ENCODE results near the gene LRRK1.

DNA sequence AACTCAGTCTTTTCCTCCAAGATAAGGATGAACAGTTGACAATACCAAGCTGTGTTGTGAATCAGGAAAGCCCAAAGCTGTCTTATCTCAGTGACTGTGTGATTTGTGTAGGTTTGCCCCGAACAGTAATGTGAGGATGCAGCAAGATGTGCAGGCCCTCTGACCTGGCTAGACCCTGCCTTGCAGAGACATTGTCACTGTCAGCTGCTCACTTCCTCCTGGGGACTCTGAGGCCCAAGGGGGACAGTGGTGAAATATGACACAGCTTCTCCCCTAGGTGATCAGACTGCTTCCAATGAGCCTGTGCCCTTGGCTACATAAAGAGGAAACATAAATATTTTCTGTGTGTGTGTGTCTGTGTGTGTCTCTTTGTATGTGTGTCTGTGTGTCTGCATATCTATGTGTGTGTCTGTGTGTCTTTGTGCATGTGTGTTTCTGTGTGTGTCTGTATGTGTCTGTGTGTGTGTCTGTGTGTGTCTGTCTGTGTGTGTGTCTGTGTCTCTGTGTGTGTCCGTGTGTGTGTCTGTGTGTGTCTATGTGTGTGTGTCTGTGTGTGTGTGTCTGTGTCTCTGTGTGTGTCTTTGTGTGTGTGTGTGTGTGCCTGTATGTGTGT is 21.7 kb downstream of the LRRK1 start:
- TF ChIP-seq, protein P1, sequence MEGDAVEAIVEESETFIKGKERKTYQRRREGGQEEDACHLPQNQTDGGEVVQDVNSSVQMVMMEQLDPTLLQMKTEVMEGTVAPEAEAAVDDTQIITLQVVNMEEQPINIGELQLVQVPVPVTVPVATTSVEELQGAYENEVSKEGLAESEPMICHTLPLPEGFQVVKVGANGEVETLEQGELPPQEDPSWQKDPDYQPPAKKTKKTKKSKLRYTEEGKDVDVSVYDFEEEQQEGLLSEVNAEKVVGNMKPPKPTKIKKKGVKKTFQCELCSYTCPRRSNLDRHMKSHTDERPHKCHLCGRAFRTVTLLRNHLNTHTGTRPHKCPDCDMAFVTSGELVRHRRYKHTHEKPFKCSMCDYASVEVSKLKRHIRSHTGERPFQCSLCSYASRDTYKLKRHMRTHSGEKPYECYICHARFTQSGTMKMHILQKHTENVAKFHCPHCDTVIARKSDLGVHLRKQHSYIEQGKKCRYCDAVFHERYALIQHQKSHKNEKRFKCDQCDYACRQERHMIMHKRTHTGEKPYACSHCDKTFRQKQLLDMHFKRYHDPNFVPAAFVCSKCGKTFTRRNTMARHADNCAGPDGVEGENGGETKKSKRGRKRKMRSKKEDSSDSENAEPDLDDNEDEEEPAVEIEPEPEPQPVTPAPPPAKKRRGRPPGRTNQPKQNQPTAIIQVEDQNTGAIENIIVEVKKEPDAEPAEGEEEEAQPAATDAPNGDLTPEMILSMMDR (conservative IDR thresholded peaks at IDR 0.05; ENCODE audit: low read depth in 2 of 2): no peak
- TF ChIP-seq EZH2 (IDR thresholded peaks at IDR 0.05; ENCODE audit: low read depth, unreplicated experiment) (no peak), POLR2AphosphoS5 (IDR thresholded peaks at IDR 0.05; ENCODE audit: low read depth) (no peak)
- TF ChIP-seq, protein P2, sequence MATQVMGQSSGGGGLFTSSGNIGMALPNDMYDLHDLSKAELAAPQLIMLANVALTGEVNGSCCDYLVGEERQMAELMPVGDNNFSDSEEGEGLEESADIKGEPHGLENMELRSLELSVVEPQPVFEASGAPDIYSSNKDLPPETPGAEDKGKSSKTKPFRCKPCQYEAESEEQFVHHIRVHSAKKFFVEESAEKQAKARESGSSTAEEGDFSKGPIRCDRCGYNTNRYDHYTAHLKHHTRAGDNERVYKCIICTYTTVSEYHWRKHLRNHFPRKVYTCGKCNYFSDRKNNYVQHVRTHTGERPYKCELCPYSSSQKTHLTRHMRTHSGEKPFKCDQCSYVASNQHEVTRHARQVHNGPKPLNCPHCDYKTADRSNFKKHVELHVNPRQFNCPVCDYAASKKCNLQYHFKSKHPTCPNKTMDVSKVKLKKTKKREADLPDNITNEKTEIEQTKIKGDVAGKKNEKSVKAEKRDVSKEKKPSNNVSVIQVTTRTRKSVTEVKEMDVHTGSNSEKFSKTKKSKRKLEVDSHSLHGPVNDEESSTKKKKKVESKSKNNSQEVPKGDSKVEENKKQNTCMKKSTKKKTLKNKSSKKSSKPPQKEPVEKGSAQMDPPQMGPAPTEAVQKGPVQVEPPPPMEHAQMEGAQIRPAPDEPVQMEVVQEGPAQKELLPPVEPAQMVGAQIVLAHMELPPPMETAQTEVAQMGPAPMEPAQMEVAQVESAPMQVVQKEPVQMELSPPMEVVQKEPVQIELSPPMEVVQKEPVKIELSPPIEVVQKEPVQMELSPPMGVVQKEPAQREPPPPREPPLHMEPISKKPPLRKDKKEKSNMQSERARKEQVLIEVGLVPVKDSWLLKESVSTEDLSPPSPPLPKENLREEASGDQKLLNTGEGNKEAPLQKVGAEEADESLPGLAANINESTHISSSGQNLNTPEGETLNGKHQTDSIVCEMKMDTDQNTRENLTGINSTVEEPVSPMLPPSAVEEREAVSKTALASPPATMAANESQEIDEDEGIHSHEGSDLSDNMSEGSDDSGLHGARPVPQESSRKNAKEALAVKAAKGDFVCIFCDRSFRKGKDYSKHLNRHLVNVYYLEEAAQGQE (IDR thresholded peaks at IDR 0.05; ENCODE audit: unreplicated experiment): no peak

Measured in GM23338 (cell line).